Nephron (organoid): ENCODE data around the gene SLC36A4.
"Not testable (repeated sequence)": the region's sequence is repeated elsewhere in the genome, so short reads cannot be mapped to it uniquely, and the experiment has no call there.

Source experiments
- H3K27ac Mint-ChIP-seq, 3 experiments: 2 replicates each; pipeline ENCODE4 v1.8.0; 2020; ENCODE audit warnings: mixed read lengths in 3 of 3, mild to moderate bottlenecking in 2 of 3, moderate library complexity in 1 of 3
- H3K27me3 Mint-ChIP-seq: 2 replicates; pipeline ENCODE4 v1.8.0; 2021; ENCODE audit warnings: low read depth, mild to moderate bottlenecking, moderate library complexity, mixed read lengths
- H3K36me3 Mint-ChIP-seq: 2 replicates; pipeline ENCODE4 v1.8.0; 2020; ENCODE audit warnings: low read depth, mixed read lengths
- H3K4me1 Mint-ChIP-seq: 2 replicates; pipeline ENCODE4 v1.8.0; 2020; ENCODE audit warnings: mixed read lengths
- H3K4me3 Mint-ChIP-seq, 3 experiments: 2 replicates each; pipeline ENCODE4 v1.8.0; 2020; ENCODE audit warnings: mild to moderate bottlenecking in 3 of 3, mixed read lengths in 3 of 3, moderate library complexity in 2 of 3
- H3K9me3 Mint-ChIP-seq: 2 replicates; pipeline ENCODE4 v1.8.0; 2020; ENCODE audit warnings: mixed read lengths
- CTCF ChIP-seq, 3 experiments: fragments of 200-600 bp; sonication (generic); IDR thresholded peaks; one replicate each; pipeline ENCODE4 v1.5.0; 2021; ENCODE audit warnings: antibody characterized with exemption in 3 of 3; ENCODE audit not compliant: unreplicated experiment in 3 of 3

Gene SLC36A4

GRCh38 chr11:93117565-93117964 lies 80.2 kb downstream of the SLC36A4 start:
- Mint-ChIP-seq H3K9me3 (no peaks in the 10 kb centered on the region), H3K36me3 (no peaks in the 10 kb centered on the region), H3K4me1 (peaks cover 6% of the 10 kb centered on the region), H3K27me3 (no peaks in the 10 kb centered on the region), H3K27ac (no peak overlapping the region), H3K4me3 (no peak overlapping the region)
- no peak for TF ChIP-seq CTCF (IDR thresholded peaks at IDR 0.05; ENCODE audit: unreplicated experiment in 3 of 3)

GRCh38 chr11:93116641-93117441 lies 81.0 kb downstream of the SLC36A4 start:
- Mint-ChIP-seq H3K27ac (no peak overlapping the region), H3K4me3 (no peak overlapping the region), H3K36me3 (no peaks in the 10 kb centered on the region), H3K4me1 (peaks cover 2% of the 10 kb centered on the region), H3K9me3 (no peaks in the 10 kb centered on the region), H3K27me3 (no peaks in the 10 kb centered on the region)
- no peak for TF ChIP-seq CTCF (IDR thresholded peaks at IDR 0.05; ENCODE audit: unreplicated experiment in 3 of 3)

- Mint-ChIP-seq H3K36me3 (no peaks in the 10 kb centered on the region), H3K27me3 (no peaks in the 10 kb centered on the region), H3K4me1 (no peaks in the 10 kb centered on the region), H3K4me3 (no peak overlapping the region), H3K9me3 (peaks cover 5% of the 10 kb centered on the region), H3K27ac (no peak overlapping the region)
- no peak for TF ChIP-seq CTCF (IDR thresholded peaks at IDR 0.05; ENCODE audit: unreplicated experiment in 3 of 3)
These were observed 83.5 kb downstream of the SLC36A4 start for GRCh38 chr11:93114304-93114703.

- no peaks in the 10 kb centered on the region for H3K36me3 Mint-ChIP-seq
- H3K9me3 Mint-ChIP-seq: peaks cover 5% of the 10 kb centered on the region
- no peak overlapping the region for H3K4me3 Mint-ChIP-seq
- no peaks in the 10 kb centered on the region for H3K4me1 Mint-ChIP-seq
- no peak overlapping the region for H3K27ac Mint-ChIP-seq
- H3K27me3 Mint-ChIP-seq: no peaks in the 10 kb centered on the region
- TF ChIP-seq CTCF (IDR thresholded peaks at IDR 0.05; ENCODE audit: unreplicated experiment in 3 of 3): no peak
These were observed 84.0 kb downstream of the SLC36A4 start for GRCh38 chr11:93113824-93114223.

GRCh38 chr11:93111147-93111546 lies 86.6 kb downstream of the SLC36A4 start:
- not testable (repeated sequence) for H3K27ac Mint-ChIP-seq, H3K27me3 Mint-ChIP-seq, H3K4me1 Mint-ChIP-seq, H3K9me3 Mint-ChIP-seq, H3K36me3 Mint-ChIP-seq, H3K4me3 Mint-ChIP-seq

- Mint-ChIP-seq H3K9me3 (peaks cover 21% of the 10 kb centered on the region), H3K36me3 (peaks cover 7% of the 10 kb centered on the region), H3K27ac (no peak overlapping the region), H3K4me1 (no peaks in the 10 kb centered on the region), H3K4me3 (no peak overlapping the region), H3K27me3 (no peaks in the 10 kb centered on the region)
- no peak for TF ChIP-seq CTCF (IDR thresholded peaks at IDR 0.05; ENCODE audit: unreplicated experiment in 3 of 3)
These were observed 97.6 kb downstream of the SLC36A4 start for GRCh38 chr11:93100211-93100610.
